GM06990 (cell line): ENCODE results near the gene MTUS2.
A peak's percentile ranks its signal among the peaks of the same experiment; 100 is the strongest.
"Not testable (repeated sequence)": the region's sequence is repeated elsewhere in the genome, so short reads cannot be mapped to it uniquely, and the experiment has no call there.

ENCODE experiments used
- DNase-seq: peaks from one replicate; pipeline ENCODE4 v3.0.0-alpha.2; 2011; ENCODE audit not compliant: insufficient read length; ENCODE audit errors: extremely low read depth
- H3K27me3 ChIP-seq: replicated peaks from 2 replicates; pipeline ENCODE4 v1.6.0; 2011; ENCODE audit warnings: low read length; ENCODE audit not compliant: control insufficient read depth, insufficient read depth
- H3K36me3 ChIP-seq: 2 replicates; pipeline ENCODE4 v1.5.1; 2011; ENCODE audit warnings: low read length; ENCODE audit not compliant: control insufficient read depth, insufficient read depth
- H3K4me3 ChIP-seq: replicated peaks from 2 replicates; pipeline ENCODE4 v1.5.1; 2011; ENCODE audit warnings: low read depth, mild to moderate bottlenecking, control low read depth, low read length
- TF ChIP-seq, protein P1 (sequence below): IDR thresholded peaks from 2 replicates; pipeline ENCODE4 v1.5.1; 2011; ENCODE audit warnings: low read length, control low read depth, mild to moderate bottlenecking, inconsistent platforms; ENCODE audit not compliant: insufficient read depth, poor library complexity, severe bottlenecking

MTUS2 gene

DNA sequence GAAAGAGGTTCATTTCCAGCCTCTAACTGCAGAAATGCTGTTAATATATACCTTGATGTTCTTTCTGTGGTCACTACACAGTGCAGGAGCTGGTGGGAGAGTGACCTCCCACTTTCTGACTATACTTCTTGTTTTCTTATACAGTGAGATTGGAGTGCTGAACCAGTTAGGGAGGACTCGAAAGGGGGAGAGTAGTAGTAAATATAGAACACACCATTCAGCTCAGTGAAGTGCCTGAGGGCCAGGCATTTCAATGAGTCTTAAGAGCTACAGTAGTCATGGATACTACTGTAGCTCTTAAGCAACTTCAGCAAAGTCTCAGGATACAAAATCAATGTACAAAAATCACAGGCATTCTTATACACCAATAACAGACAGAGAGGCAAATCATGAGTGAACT lies 372.9 kb downstream of the MTUS2 start:
- DNase-seq, result no peak
- Histone ChIP-seq H3K27me3 (no peaks in the 10 kb centered on the region), H3K4me3 (no peak overlapping the region), H3K36me3 (no peaks in the 10 kb centered on the region)
- TF ChIP-seq, protein P1, sequence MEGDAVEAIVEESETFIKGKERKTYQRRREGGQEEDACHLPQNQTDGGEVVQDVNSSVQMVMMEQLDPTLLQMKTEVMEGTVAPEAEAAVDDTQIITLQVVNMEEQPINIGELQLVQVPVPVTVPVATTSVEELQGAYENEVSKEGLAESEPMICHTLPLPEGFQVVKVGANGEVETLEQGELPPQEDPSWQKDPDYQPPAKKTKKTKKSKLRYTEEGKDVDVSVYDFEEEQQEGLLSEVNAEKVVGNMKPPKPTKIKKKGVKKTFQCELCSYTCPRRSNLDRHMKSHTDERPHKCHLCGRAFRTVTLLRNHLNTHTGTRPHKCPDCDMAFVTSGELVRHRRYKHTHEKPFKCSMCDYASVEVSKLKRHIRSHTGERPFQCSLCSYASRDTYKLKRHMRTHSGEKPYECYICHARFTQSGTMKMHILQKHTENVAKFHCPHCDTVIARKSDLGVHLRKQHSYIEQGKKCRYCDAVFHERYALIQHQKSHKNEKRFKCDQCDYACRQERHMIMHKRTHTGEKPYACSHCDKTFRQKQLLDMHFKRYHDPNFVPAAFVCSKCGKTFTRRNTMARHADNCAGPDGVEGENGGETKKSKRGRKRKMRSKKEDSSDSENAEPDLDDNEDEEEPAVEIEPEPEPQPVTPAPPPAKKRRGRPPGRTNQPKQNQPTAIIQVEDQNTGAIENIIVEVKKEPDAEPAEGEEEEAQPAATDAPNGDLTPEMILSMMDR, result no peak

- no peaks in the 10 kb centered on the region for H3K27me3 ChIP-seq
- no peaks in the 10 kb centered on the region for H3K36me3 ChIP-seq
- TF ChIP-seq, protein P1, result no peak
- no peak overlapping the region for H3K4me3 ChIP-seq
- peak; percentile 1 for DNase-seq
Observed at GRCh38 chr13:29195456-29195855, 375.3 kb downstream of the MTUS2 start.

DNA sequence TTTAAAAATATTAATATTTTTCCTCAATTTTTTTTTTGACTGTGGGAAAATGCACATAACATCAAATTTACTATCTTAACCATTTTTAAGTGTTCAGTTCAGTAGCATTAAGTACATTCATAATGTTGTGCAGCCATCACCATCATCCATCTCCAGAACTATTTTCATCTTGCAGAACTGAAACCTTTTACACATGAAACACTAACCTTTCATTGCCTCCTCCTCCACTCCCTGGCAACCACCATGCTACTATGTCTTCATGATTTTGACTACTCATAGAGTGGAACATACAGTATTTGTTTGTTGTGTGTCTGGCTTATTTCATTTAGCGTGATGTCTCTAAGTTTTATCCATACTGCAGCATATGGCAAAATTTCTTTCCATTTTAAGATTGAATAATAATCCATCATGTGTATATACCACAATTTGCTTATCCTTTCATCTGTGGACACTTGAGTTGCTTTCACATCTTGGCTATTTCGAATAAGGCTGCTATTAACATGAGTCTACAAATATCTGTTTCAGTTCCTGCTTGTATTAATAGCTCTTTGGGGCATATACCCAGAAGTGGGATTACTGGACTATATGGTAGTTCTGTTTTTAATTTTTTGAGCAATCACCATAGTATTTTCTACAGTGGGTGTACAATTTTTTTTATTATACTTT lies 376.4 kb downstream of the MTUS2 start:
- DNase-seq, result peak; percentile 53
- Histone ChIP-seq H3K27me3 (no peaks in the 10 kb centered on the region), H3K4me3 (no peak overlapping the region), H3K36me3 (no peaks in the 10 kb centered on the region)
- TF ChIP-seq, protein P1, result no peak

- not testable (repeated sequence) for H3K4me3 ChIP-seq, H3K27me3 ChIP-seq, DNase-seq, H3K36me3 ChIP-seq
Observed at GRCh38 chr13:29202753-29203152, 382.6 kb downstream of the MTUS2 start.

DNA sequence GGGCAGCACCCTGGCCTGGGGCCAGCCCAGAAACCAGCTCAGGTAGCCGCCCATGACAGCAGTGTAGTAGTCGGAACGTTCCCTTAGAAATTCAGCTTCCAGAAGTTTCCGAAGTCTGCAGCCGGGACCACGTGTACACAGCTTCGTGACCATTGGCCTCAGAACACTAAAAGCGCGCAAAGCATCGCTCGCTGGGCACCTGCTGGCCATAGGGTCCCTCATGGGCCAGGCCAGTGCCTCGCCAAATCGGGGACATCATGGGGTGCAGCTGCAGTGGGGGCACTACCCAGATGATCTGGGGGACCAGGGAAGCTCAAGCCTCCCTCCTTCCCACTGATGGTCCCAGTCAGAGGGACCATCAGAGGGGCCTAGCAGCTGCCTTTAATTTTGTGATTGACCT lies 384.5 kb downstream of the MTUS2 start:
- TF ChIP-seq, protein P1, result no peak
- H3K36me3 ChIP-seq, result no peaks in the 10 kb centered on the region
- no peaks in the 10 kb centered on the region for H3K27me3 ChIP-seq
- H3K4me3 ChIP-seq, result no peak overlapping the region
- DNase-seq, result no peak

DNA sequence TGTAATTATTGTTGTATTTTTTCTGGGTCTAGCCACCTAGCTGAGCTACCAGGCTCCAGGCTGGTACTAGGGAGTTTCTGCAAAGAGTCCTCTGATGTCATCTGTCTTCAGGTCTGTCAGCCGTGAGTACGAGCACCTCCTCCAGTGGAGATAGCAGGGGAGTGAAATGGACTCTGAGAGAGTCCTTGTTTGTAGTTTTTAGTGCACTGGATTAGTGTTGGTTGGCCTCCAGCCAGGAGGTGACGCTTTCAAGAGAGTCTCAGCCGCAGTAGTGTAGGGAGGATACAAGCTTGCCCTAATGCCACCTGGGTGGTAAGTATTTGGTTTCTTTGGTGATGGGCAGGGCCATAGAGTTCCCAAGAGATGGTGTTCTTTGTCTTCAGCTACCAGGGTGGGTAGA lies 390.5 kb downstream of the MTUS2 start:
- H3K27me3 ChIP-seq, result no peaks in the 10 kb centered on the region
- TF ChIP-seq, protein P1, result no peak
- no peak overlapping the region for H3K4me3 ChIP-seq
- no peak for DNase-seq
- no peaks in the 10 kb centered on the region for H3K36me3 ChIP-seq

- not testable (repeated sequence) for H3K27me3 ChIP-seq, H3K4me3 ChIP-seq, DNase-seq, H3K36me3 ChIP-seq
Observed at GRCh38 chr13:29211162-29211561, 391.0 kb downstream of the MTUS2 start.
